H1 (cell line): Measurements from ENCODE around the gene GALNT17. TPM values are rescaled to one million over a fixed set of nuclear protein-coding genes. Genes with fewer than 3 reads are reported as not detected.

ENCODE experiments used
- CHD7 ChIP-seq: fragments of 300-600 bp; sonication (generic); IDR thresholded peaks from 2 replicates; pipeline ENCODE4 v1.7.1; 2012; ENCODE audit warnings: low read length, moderate library complexity, mild to moderate bottlenecking, inconsistent platforms; ENCODE audit not compliant: insufficient replicate concordance
- CTBP2 ChIP-seq: IDR thresholded peaks from 2 replicates; pipeline ENCODE4 v1.7.0; 2011; ENCODE audit warnings: borderline replicate concordance, mild to moderate bottlenecking, moderate library complexity, mixed read lengths, low read length; ENCODE audit not compliant: insufficient read depth, insufficient read length
- JUND ChIP-seq: IDR thresholded peaks from 2 replicates; pipeline ENCODE4 v1.6.1; 2011; ENCODE audit warnings: mild to moderate bottlenecking, improper control_type of control experiment, low read length
- POLR2A ChIP-seq, 2 experiments: IDR thresholded peaks; 1 replicate in 1 of 2; 2 replicates in 1 of 2; pipeline ENCODE4 v1.6.1; 2011; ENCODE audit warnings: low read depth in 2 of 2, low read length in 2 of 2, mild to moderate bottlenecking in 2 of 2; ENCODE audit errors: control extremely low read depth in 1 of 2
- POU5F1 ChIP-seq: IDR thresholded peaks from 2 replicates; pipeline ENCODE4 v1.6.1; 2011; ENCODE audit warnings: low read depth, mild to moderate bottlenecking, low read length, moderate library complexity
- RAD21 ChIP-seq, 2 experiments: IDR thresholded peaks in 1 of 2; conservative IDR thresholded peaks in 1 of 2; 2 replicates each; pipeline ENCODE4 v1.6.1; 2011; ENCODE audit warnings: low read depth in 2 of 2, low read length in 2 of 2, improper control_type of control experiment in 1 of 2, inconsistent platforms in 1 of 2, mild to moderate bottlenecking in 1 of 2, moderate library complexity in 1 of 2
- RNF2 ChIP-seq: fragments of 200-900, 300-1000 bp; sonication (generic); IDR thresholded peaks from 2 replicates; pipeline ENCODE4 v1.7.1; 2016; ENCODE audit warnings: borderline replicate concordance, low read depth, mild to moderate bottlenecking, antibody characterized with exemption, low read length; ENCODE audit not compliant: poor library complexity, severe bottlenecking; ENCODE audit errors: missing control alignments
- TAF7 ChIP-seq: optimal IDR thresholded peaks from 2 replicates; pipeline ENCODE3; 2011; ENCODE audit warnings: low read depth, mild to moderate bottlenecking, inconsistent platforms, low read length, moderate library complexity, borderline replicate concordance
- TBP ChIP-seq: IDR thresholded peaks from 2 replicates; pipeline ENCODE4 v1.6.1; 2011; ENCODE audit warnings: low read depth, low read length, improper control_type of control experiment
- polyA plus RNA-seq, 7 experiments: library from polyadenylated mRNA; depleted of rRNA in 3 of 7; stranded (reverse) in 5 of 7; unstranded in 2 of 7; fragments of >200 nt in 5 of 7; fragments of 200-250 nt in 2 of 7; gene quantifications; 1 replicate in 5 of 7; 2 replicates in 1 of 7; 4 replicates in 1 of 7; pipeline versions ENCODE4 v1.2.1 to v1.2.3, GENCODE V29; 2011 to 2013; ENCODE audit warnings: missing spikeins in 2 of 7, mixed read lengths in 2 of 7
- total RNA-seq: library from RNA; stranded (reverse); fragmentation: NEBNext Ultra II Directional; extraction: Animal tissue kit (Norgen Biotek cat#: 25700); gene quantifications from 2 replicates; pipeline ENCODE4 v1.2.1, GENCODE V29; 2021
- TF ChIP-seq, protein P1 (sequence below): IDR thresholded peaks from 2 replicates; pipeline ENCODE4 v1.6.1; 2011; ENCODE audit warnings: low read length, improper control_type of control experiment

The GALNT17 gene
- total and polyA plus RNA-seq, 2 of the 8 experiments (the other 6 are each of a cell fraction or from before 2014, with no cell fraction given) = 37.7 to 47.0 TPM

DNA sequence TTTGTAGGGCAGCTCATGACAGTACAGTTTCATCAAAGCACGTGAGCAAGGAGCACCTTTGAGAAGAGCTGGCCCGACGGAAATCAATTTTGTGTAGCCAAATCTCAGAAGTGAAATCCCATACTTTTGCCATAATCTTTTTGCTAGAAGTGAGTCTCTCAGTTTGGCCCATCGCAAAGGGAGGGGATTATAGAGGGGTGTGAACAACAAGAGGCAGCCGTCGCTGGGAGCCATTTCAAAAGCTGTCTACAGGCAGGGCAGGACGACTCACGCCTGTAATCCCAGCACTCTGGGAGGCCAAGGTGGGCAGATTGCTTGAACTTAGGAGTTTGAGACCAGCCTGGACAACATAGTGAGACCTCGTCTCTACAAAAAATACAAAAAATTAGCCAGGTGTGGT is 599.8 kb downstream of the GALNT17 start (continued):
- TF ChIP-seq CHD7 (no peak), JUND (no peak), POLR2A (IDR thresholded peaks at IDR 0.05; ENCODE audit: control extremely low read depth in 1 of 2, low read depth in 2 of 2, low read length in 2 of 2) (no peak), RAD21 (IDR thresholded peaks at IDR 0.05 in 1 of 2, conservative IDR thresholded peaks at IDR 0.05 in 1 of 2; ENCODE audit: low read depth in 2 of 2, low read length in 2 of 2) (no peak), CTBP2 (no peak), POU5F1 (no peak), TBP (no peak), TAF7 (no peak), RNF2 (no peak)
- TF ChIP-seq, protein P1, sequence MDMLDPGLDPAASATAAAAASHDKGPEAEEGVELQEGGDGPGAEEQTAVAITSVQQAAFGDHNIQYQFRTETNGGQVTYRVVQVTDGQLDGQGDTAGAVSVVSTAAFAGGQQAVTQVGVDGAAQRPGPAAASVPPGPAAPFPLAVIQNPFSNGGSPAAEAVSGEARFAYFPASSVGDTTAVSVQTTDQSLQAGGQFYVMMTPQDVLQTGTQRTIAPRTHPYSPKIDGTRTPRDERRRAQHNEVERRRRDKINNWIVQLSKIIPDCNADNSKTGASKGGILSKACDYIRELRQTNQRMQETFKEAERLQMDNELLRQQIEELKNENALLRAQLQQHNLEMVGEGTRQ = no peak
